Trophoblast cell (in vitro differentiated cells and primary cell): Measurements from ENCODE around the gene TNPO2.

ENCODE experiments used
- DNase-seq, 2 donors: peaks; one replicate each; pipeline ENCODE4 v3.0.0-alpha.2; 2016
- H2AFZ ChIP-seq: 2 replicates; pipeline ENCODE4 v1.6.1; 2013; ENCODE audit warnings: low read length, moderate library complexity, mild to moderate bottlenecking; ENCODE audit not compliant: insufficient read depth, poor library complexity
- H2AK5ac ChIP-seq: 2 replicates; pipeline ENCODE4 v1.6.1; 2013; ENCODE audit warnings: mild to moderate bottlenecking, low read length
- H2BK120ac ChIP-seq: 2 replicates; pipeline ENCODE4 v1.6.1; 2013; ENCODE audit warnings: low read length, mild to moderate bottlenecking, moderate library complexity; ENCODE audit not compliant: insufficient read depth, poor library complexity
- H2BK12ac ChIP-seq: 2 replicates; pipeline ENCODE4 v1.6.1; 2013; ENCODE audit warnings: mild to moderate bottlenecking, low read length, moderate library complexity
- H2BK5ac ChIP-seq: 2 replicates; pipeline ENCODE4 v1.6.1; 2013; ENCODE audit warnings: low read length, low read depth, moderate library complexity, mild to moderate bottlenecking; ENCODE audit not compliant: poor library complexity
- H3K14ac ChIP-seq: 2 replicates; pipeline ENCODE4 v1.6.1; 2013; ENCODE audit warnings: mild to moderate bottlenecking, low read length
- H3K18ac ChIP-seq: 2 replicates; pipeline ENCODE4 v1.6.1; 2013; ENCODE audit warnings: mild to moderate bottlenecking, low read length
- H3K23ac ChIP-seq: 2 replicates; pipeline ENCODE4 v1.6.1; 2013; ENCODE audit warnings: low read length
- H3K27ac ChIP-seq: 2 replicates; pipeline ENCODE4 v1.5.1; 2013; ENCODE audit warnings: low read depth, mild to moderate bottlenecking, inconsistent platforms, low read length, moderate library complexity
- H3K27me3 ChIP-seq: 2 replicates; pipeline ENCODE4 v1.6.1; 2013; ENCODE audit warnings: inconsistent platforms, mild to moderate bottlenecking, low read length, moderate library complexity; ENCODE audit not compliant: insufficient read depth
- H3K36me3 ChIP-seq, 2 experiments: 1 replicate in 1 of 2; 2 replicates in 1 of 2; pipeline ENCODE4 v1.6.1; 2013; ENCODE audit warnings: low read length in 2 of 2, mild to moderate bottlenecking in 2 of 2, moderate library complexity in 1 of 2; ENCODE audit not compliant: insufficient read depth in 2 of 2, control insufficient read depth in 1 of 2
- H3K4ac ChIP-seq: 2 replicates; pipeline ENCODE4 v1.6.1; 2013; ENCODE audit warnings: low read depth, mild to moderate bottlenecking, low read length, moderate library complexity
- H3K4me1 ChIP-seq, 2 experiments: 1 replicate in 1 of 2; 2 replicates in 1 of 2; pipeline ENCODE4 v1.6.1; 2013; ENCODE audit warnings: low read length in 2 of 2, mild to moderate bottlenecking in 2 of 2, moderate library complexity in 1 of 2; ENCODE audit not compliant: insufficient read depth in 2 of 2, control insufficient read depth in 1 of 2
- H3K4me2 ChIP-seq: 2 replicates; pipeline ENCODE4 v1.6.1; 2013; ENCODE audit warnings: inconsistent platforms, mild to moderate bottlenecking, low read length, moderate library complexity
- H3K4me3 ChIP-seq: 2 replicates; pipeline ENCODE4 v1.5.1; 2013; ENCODE audit warnings: mild to moderate bottlenecking, low read depth, low read length, inconsistent platforms
- H3K79me1 ChIP-seq: one replicate; pipeline ENCODE4 v1.6.1; 2013; ENCODE audit warnings: low read length
- H3K79me2 ChIP-seq: 2 replicates; pipeline ENCODE4 v1.6.1; 2013; ENCODE audit warnings: low read length, mild to moderate bottlenecking; ENCODE audit not compliant: control insufficient read depth, insufficient read depth, poor library complexity
- H3K9ac ChIP-seq: 2 replicates; pipeline ENCODE4 v1.6.1; 2013; ENCODE audit warnings: mild to moderate bottlenecking, low read length
- H3K9me3 ChIP-seq: 2 replicates; pipeline ENCODE4 v1.6.1; 2013; ENCODE audit warnings: low read depth, mild to moderate bottlenecking, control low read depth, inconsistent platforms, low read length; ENCODE audit not compliant: insufficient read depth
- H4K12ac ChIP-seq: 2 replicates; pipeline ENCODE4 v1.6.1; 2013; ENCODE audit warnings: low read depth, mild to moderate bottlenecking, low read length, moderate library complexity
- H4K8ac ChIP-seq: 2 replicates; pipeline ENCODE4 v1.6.1; 2013; ENCODE audit warnings: low read depth, mild to moderate bottlenecking, low read length, moderate library complexity
- H4K91ac ChIP-seq: one replicate; pipeline ENCODE4 v1.6.1; 2013; ENCODE audit warnings: low read depth, mild to moderate bottlenecking, low read length, moderate library complexity
- WGBS: extraction: QIAGEN DNeasy Blood & Tissue Kit; methylation state at CpG from one replicate; pipeline ENCODE4 v1.1.7; 2013; ENCODE audit warnings: missing lambda C conversion rate; ENCODE audit not compliant: insufficient read length, insufficient coverage; ENCODE audit errors: extremely low coverage; 5-methylcytosine and 5-hydroxymethylcytosine counted together

The TNPO2 gene

DNA sequence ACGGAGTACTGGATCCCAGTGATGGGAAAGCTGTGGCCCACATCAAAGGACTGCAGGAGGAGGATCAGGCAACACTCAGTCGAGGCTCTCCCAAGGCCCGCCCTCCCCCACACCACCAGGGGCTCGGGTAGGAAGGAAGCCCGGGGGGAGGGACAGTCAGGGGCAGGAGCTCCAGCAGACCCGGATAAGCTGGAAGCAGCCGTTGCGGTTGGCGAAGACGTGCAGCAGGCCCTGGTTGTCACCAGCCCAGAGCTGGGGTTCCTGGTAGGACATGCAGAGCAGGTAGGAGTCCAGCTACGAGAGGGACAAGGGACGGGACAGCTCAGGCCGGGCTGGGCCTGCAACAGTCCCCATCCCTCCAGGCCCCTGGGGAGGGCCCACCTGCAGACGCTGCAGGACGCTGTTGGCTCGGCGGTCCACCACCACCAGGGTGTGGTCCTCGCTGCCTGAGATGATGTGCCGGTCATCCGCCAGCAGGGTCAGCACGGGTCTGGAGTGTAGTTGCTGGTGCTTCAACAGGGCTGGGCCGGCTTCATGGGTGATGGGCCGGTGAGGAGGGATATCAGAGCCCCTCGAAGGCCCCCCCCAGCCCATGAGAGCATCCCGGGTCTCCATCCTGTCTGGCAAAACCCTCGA lies 34.0 kb downstream of the TNPO2 start:
- H3K79me2 ChIP-seq: no peaks in the 10 kb centered on the region
- no peak overlapping the region for H3K9ac ChIP-seq
- peaks cover 3% of the 10 kb centered on the region for H3K9me3 ChIP-seq
- no peak overlapping the region for H2AK5ac ChIP-seq
- no peak overlapping the region for H2AFZ ChIP-seq
- no peak for DNase-seq
- H3K4me2 ChIP-seq: no peak overlapping the region
- no peak overlapping the region for H4K8ac ChIP-seq
- no peak overlapping the region for H3K4ac ChIP-seq
- WGBS: no CpG with 5 or more reads among the region's 26 CpGs
- H2BK12ac ChIP-seq: no peak overlapping the region
- H4K12ac ChIP-seq: no peak overlapping the region
- no peaks in the 10 kb centered on the region for H3K27me3 ChIP-seq
- no peak overlapping the region for H3K14ac ChIP-seq
- H3K4me1 ChIP-seq: no peaks in the 10 kb centered on the region
- H3K4me3 ChIP-seq: no peak overlapping the region
- H4K91ac ChIP-seq: no peak overlapping the region
- no peak overlapping the region for H3K27ac ChIP-seq
- H3K79me1 ChIP-seq: no peaks in the 10 kb centered on the region
- H2BK120ac ChIP-seq: no peak overlapping the region
- H3K36me3 ChIP-seq: peaks cover 9 to 10% of the 10 kb centered on the region in 2 experiments
- H3K23ac ChIP-seq: no peak overlapping the region
- H3K18ac ChIP-seq: no peak overlapping the region
- no peak overlapping the region for H2BK5ac ChIP-seq

DNA sequence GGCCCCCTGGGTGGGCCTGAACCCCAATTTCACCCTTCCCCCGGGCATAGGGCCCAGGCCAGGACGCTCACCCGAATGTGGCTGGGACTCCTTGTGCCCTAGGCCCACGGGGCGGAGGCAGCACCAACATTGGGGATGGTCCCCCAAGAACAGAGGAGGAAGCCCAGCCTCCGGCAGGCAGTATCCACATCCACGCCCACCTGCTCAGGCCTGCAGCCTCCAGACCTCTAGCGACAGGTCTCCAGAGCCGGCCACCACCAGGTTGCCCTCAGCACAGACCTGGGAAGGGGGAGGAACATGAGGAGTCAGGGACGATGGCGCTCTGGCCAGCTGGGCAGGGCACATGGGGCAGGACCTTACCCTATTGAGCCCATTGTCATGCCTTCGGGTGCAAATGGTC lies 34.7 kb downstream of the TNPO2 start:
- no peak overlapping the region for H4K91ac ChIP-seq
- H4K8ac ChIP-seq: no peak overlapping the region
- no peak overlapping the region for H3K27ac ChIP-seq
- WGBS: no CpG with 5 or more reads among the region's 12 CpGs
- H3K79me2 ChIP-seq: no peaks in the 10 kb centered on the region
- H3K36me3 ChIP-seq: peaks cover 9 to 10% of the 10 kb centered on the region in 2 experiments
- H3K9ac ChIP-seq: no peak overlapping the region
- H3K4me1 ChIP-seq: no peaks in the 10 kb centered on the region
- H3K9me3 ChIP-seq: peaks cover 3% of the 10 kb centered on the region
- no peak overlapping the region for H3K4me3 ChIP-seq
- no peak overlapping the region for H2BK5ac ChIP-seq
- no peak overlapping the region for H3K4me2 ChIP-seq
- H2BK12ac ChIP-seq: no peak overlapping the region
- H2AK5ac ChIP-seq: no peak overlapping the region
- no peak overlapping the region for H2BK120ac ChIP-seq
- no peaks in the 10 kb centered on the region for H3K79me1 ChIP-seq
- no peak overlapping the region for H3K4ac ChIP-seq
- H3K23ac ChIP-seq: no peak overlapping the region
- no peak for DNase-seq
- H3K27me3 ChIP-seq: no peaks in the 10 kb centered on the region
- no peak overlapping the region for H2AFZ ChIP-seq
- no peak overlapping the region for H3K14ac ChIP-seq
- no peak overlapping the region for H3K18ac ChIP-seq
- no peak overlapping the region for H4K12ac ChIP-seq

DNA sequence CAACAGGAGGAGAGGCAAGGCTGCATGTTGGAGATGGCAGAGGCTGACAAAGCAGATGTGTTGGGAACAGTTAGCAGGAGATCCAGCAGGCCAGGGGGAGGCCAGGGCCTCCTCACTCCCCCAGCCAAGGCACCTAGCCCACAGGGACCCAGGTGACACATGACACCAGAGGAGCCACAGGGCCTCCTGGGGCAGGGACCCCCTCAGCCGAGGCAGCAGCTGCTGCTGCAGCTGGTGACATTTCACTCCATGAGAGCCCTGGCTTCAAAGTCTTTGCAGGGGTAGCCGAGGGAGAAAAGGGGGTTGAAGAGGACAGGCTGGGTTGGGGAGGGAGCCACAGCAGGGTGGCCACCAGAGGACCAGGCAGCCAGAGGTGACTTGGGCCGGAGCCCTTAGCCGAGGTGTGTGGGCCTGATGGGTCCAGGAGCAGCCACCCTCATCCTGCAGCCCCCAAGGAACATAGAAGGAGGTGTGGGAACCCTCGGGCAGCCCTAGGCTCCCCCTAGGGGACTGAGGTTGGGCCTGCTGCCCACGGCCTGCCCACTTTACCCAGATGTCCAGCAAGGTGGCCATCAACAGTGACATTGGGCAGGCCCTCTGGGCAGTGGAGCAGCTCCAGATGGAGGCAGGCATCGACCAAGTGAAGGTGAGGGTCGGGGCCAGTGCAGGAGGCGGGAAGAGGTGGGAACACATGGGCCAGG lies 36.1 kb downstream of the TNPO2 start, which contains the start of gene GNG14:
Gene GNG14, plus strand, starts transcription at position 503 of the 701 bp plus-strand sequence. Its CDS starts 51 bp downstream, at position 554.
- Histone ChIP-seq H4K12ac (no peak within 1 kb of the TSS), H3K18ac (no peak within 1 kb of the TSS), H2BK5ac (no peak within 1 kb of the TSS), H2AK5ac (no peak within 1 kb of the TSS), H3K9ac (no peak within 1 kb of the TSS), H3K27me3 (no peaks in the 10 kb centered on the region), H3K14ac (no peak within 1 kb of the TSS), H3K4me1 (no peaks in the 10 kb centered on the region), H3K4ac (no peak within 1 kb of the TSS), H4K8ac (no peak within 1 kb of the TSS), H4K91ac (no peak within 1 kb of the TSS), H3K79me2 (no peaks in the 10 kb centered on the region), H3K36me3 (peaks cover 7% of the 10 kb centered on the region in 2 experiments), H2BK12ac (no peak within 1 kb of the TSS), H2BK120ac (no peak within 1 kb of the TSS), H3K4me3 (no peak within 1 kb of the TSS), H3K27ac (no peak within 1 kb of the TSS), H3K79me1 (no peaks in the 10 kb centered on the region), H2AFZ (no peak within 1 kb of the TSS), H3K9me3 (peaks cover 3% of the 10 kb centered on the region), H3K4me2 (no peak within 1 kb of the TSS), H3K23ac (no peak within 1 kb of the TSS)
- no CpG with 5 or more reads among the region's 9 CpGs for WGBS
- DNase-seq: no peak

DNA sequence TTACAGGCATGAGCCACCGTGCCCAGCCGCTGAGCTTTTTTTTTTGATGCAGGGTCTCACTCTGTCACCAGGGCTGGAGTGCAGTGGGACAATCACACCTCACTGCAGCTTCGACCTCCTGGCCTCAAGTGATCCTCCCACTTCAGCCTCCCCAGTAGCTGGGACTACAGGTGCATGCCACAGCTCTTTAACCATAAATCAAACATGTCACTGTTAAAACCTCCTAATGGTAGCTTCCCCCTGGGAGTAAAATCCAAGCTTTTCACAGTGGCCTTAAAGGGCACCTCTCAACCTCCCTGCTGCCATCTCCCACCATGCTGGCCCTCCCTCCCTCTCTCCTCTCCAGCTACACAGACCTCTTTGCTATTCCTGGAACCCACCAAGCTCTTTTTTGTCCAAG lies 37.9 kb downstream of the TNPO2 start:
- H3K4me3 ChIP-seq: no peak overlapping the region
- no peak overlapping the region for H3K4me2 ChIP-seq

More for the DNA sequence above, 37.9 kb downstream of the TNPO2 start:
- WGBS: no CpG with 5 or more reads among the region's 3 CpGs
- no peak overlapping the region for H3K4ac ChIP-seq
- no peak overlapping the region for H3K9ac ChIP-seq
- H3K36me3 ChIP-seq: peaks cover 7% of the 10 kb centered on the region in 2 experiments
- no peak overlapping the region for H3K18ac ChIP-seq
- H2BK120ac ChIP-seq: no peak overlapping the region
- H2AK5ac ChIP-seq: no peak overlapping the region
- H4K91ac ChIP-seq: no peak overlapping the region
- no peaks in the 10 kb centered on the region for H3K27me3 ChIP-seq
- peaks cover 4% of the 10 kb centered on the region for H3K79me1 ChIP-seq
- peaks cover 3% of the 10 kb centered on the region for H3K9me3 ChIP-seq
- no peaks in the 10 kb centered on the region for H3K4me1 ChIP-seq
- H3K14ac ChIP-seq: no peak overlapping the region
- no peak overlapping the region for H3K23ac ChIP-seq
- H4K12ac ChIP-seq: no peak overlapping the region
- no peak overlapping the region for H2AFZ ChIP-seq
- H3K27ac ChIP-seq: no peak overlapping the region
- no peak overlapping the region for H4K8ac ChIP-seq
- H3K79me2 ChIP-seq: peaks cover 3% of the 10 kb centered on the region
- H2BK12ac ChIP-seq: no peak overlapping the region
- no peak overlapping the region for H2BK5ac ChIP-seq
- no peak for DNase-seq
